GM19324 (cell line): ENCODE results near the gene PSMB7.
"Not testable (repeated sequence)": the region's sequence is repeated elsewhere in the genome, so short reads cannot be mapped to it uniquely, and the experiment has no call there.

Experiments
- ATAC-seq: cut with Tn5 transposase; IDR thresholded peaks from one replicate; pipeline ENCODE4 v1.9.1; 2021; ENCODE audit warnings: mild to moderate bottlenecking, moderate library complexity; ENCODE audit not compliant: unreplicated experiment, low FRiP score

PSMB7 gene

GRCh38 chr9:124444166-124444565 is 28.9 kb upstream of the PSMB7 start:
- no peak for ATAC-seq

GRCh38 chr9:124443625-124444024 is 28.4 kb upstream of the PSMB7 start:
- ATAC-seq, result no peak

DNA sequence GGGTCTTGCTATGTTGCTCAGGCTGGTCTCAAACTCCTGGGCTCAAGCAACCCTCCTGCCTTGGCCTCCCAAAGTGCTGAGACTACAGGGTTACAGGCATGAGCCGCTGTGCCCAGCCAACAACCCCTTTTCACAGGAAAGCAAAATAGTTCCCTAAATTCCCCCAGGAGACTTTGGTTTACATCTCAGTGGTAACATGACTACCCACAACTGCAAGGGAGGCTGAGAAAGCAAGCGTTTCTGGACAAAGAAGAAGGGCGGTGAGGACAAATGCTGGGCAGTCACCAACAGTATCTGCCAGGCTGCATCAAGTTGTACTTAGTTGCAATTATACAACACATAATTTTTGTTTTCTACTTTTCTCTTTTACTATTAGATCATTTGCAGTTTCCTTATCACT is 27.6 kb upstream of the PSMB7 start:
- no peak for ATAC-seq

DNA sequence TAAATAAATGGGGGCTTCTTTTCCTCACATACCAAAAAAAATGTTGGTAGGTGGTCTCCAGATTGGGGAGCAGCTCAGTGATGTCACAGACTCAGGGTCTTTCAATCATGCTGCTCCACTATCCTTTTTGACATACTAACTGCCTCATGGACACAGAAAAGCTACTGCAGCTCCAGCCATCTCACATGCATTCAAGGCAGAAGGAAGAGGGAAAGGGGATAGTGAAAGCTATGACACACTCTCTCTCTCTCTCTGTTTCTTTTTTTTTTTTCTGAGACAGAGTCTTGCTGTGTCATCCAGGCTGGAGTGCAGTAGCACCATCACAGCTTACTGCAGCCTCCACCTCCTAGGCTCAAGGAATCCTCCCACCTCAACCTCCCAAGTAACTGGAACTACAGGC is 27.1 kb upstream of the PSMB7 start:
- no peak for ATAC-seq

DNA sequence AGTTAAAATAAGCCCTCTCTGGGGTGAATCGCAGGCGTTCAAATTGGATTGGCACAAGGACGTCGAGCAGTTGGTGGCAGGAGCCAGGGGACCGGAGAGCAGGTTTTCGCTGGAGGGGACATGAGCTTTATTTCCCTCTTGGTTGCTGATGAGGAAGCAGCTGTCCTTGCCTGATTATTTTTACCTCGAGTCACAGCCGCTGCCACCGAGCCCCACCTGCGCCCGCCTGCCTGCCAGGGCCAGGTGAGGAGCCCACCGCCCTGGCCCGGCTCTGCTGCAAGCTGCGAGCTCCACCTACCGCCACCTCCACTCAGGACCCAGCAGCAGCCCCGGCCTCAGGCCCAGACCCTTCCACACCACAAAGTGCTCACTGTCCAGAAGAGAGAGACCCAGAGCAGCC is 26.0 kb upstream of the PSMB7 start:
- no peak for ATAC-seq

GRCh38 chr9:124440786-124441185 is 25.5 kb upstream of the PSMB7 start:
- ATAC-seq, result no peak

DNA sequence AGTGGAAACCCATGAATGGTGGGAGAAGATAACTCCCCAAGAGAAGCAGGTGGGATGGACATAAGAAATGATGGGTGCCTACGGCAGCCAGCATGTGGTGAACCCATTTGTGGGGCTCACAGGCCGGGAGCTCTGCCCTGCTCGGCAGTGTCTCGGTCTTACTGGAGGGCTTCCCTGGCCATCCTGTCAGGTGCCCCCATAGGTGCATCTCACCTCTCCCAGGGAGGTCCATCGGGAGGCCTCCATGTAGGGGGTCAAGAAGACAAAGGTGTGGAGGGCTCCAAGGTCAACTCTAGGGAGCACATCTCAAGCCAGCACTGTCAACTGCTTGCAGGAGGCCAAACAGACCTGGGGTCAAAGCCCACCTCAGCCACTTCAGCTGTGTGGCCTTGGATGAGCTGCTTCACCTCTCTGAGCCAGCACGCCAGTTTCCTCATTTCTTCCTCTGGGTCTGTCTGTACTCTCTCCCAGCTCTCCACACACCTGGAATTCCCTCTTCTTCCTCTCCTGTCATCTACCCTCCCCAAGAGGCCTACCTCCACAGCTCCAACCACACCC is 24.5 kb upstream of the PSMB7 start:
- no peak for ATAC-seq

GRCh38 chr9:124439086-124439485 is 23.8 kb upstream of the PSMB7 start:
- ATAC-seq, result no peak

GRCh38 chr9:124438091-124438490 is 22.8 kb upstream of the PSMB7 start:
- no peak for ATAC-seq

DNA sequence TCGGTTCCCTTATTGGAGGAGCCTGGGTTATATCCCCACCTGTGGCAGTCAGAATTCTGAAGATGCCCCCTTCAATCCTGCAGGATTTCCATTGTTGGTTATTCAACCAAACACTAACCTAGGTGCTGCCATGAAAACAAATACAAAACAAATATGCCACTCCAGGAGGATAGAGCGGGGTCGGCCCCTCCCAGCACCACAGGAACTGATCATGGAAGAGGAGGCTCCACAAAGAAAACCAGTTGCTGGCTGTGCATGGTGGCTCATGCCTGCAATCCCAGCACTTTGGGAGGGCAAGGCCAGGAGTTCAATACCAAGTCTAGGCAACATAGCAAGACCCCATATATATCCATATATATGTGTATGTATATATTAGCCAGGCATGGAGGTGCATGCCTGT is 21.8 kb upstream of the PSMB7 start:
- ATAC-seq, result no peak

GRCh38 chr9:124436320-124436719 is 21.1 kb upstream of the PSMB7 start:
- no peak for ATAC-seq

- ATAC-seq, result no peak
These were observed 14.3 kb upstream of the PSMB7 start for GRCh38 chr9:124429530-124429867.

GRCh38 chr9:124428751-124429529 is 13.7 kb upstream of the PSMB7 start:
- no peak for ATAC-seq

- ATAC-seq, result no peak
These were observed 12.0 kb upstream of the PSMB7 start for GRCh38 chr9:124427281-124427680.

DNA sequence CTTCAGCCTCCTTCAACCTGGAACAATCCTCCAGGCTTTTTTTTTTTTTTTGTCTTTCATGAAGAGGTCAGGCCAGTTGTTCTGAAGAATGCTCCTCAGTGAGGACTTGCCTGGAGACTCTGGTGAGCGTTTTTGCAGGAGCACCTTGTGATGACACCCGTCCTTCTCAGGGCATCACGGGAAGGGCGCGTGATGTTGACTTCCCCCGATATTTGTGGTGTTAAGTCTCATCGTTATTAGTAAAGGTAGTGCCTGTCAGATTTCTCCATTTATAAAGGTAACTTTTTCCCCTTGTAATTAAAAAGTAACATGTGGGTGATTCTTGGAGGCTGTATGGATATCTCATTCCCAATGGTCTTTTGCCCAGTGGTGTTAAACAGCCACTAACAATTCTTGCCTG is 11.1 kb upstream of the PSMB7 start:
- ATAC-seq, result no peak

GRCh38 chr9:124425733-124426132 is 10.5 kb upstream of the PSMB7 start:
- ATAC-seq, result not testable (repeated sequence)

DNA sequence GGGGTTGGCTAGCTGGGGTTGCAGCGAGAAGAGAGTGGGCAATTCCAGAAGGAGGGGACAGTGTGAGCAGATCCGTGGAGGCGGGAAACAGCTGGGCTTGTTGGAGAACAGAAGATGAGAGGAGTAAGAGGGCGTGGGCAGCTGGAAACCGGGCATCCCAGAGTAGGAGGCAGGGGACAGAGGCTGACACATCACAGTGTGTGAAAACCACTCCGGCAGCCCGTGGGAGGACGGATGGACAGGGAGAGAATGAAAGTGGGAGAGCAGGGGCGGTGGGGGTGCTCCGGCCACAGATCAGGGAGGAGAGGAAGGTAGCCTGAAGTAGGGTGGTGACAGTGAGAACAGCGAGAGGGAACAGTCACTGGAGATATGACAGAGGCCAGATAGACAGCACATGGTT is 8.3 kb upstream of the PSMB7 start:
- no peak for ATAC-seq

- no peak for ATAC-seq
These were observed 7.9 kb upstream of the PSMB7 start for GRCh38 chr9:124423155-124423554.

DNA sequence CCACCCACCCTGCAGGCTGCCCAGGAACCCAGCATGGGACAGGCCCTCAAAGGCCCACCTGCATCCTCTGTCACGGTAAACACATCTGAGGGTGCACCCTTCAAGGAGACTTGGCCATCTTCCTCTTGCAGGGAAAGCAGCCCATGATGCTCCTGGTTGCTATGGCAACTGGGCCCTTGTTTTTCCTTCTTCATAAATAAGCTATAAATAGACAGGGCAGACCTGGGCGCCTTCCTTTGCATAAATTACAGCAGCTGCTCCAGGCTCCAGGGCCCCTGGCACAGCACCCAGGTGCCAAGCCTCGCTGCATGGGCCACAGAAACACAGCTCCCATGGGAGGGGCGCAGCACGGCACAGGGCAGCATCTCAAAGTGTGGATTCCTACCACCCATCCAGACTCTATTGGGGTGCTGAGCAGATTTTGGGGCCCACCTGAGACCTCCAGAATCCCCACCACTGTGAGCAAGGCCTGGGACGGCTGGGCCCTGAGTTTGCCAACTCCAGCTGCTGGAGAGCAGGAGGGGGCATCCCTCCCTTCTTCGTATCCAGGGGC is 5.8 kb upstream of the PSMB7 start:
- no peak for ATAC-seq

DNA sequence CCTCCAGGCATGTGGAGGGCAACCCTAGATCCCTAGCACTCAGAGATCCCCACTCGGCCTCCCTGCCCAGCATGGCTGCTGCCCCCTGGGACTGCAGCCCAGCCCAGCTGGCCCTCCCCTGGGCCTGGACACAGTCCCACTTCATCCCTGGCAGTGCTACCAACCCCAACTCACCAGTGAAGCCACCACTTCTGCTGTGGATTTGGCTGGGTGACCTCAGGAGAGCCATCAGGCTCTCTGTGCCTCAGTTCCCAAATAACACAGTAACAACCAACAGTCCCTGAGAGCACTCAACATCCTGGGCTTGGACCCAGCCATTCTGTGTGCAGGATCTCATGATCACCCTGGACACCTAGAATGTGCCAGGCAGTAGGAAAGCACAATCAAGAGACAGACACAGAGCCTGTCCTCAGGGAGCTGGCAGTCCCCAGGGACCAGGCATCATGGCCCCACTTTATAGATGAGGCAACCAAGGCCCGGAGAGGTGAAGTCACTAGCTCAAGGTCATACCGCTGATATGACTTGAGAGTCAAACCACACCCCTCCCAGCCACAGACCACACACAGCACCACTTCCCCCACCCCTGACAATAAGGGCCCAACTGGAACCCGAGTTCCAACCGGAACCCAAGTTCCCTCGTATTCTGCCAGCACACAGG is 4.7 kb upstream of the PSMB7 start:
- no peak for ATAC-seq

DNA sequence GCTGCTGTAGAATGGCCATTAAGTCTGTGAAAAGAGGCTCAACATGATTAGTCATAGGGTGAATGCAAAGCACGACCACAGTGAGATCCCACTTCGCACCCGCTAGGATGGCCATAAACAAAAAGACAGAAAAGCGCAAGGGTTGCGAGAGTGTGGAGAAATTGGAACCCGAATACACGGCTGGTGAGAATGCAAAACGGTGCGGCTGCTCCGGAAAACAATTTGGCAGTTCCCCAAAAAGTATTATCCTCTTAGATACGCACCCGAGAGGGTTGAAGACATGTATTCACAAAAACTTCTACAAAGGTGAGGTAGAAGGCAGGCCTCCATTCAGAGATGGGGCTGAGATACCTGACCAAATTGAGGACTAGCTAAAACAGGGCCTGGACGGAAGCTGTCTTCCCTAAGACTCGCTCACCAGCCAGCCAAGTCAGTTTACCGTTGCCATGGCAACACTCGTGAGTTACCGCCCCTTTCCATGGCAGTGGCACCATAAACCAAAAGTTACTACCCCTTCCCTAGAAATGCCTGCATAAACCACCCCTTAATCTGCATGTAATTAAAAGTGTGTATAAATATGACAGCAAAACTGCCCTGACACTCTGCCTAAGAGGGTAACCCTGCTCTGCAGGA is 726 bp upstream of the PSMB7 start:
- ATAC-seq, result no peak
